SK-N-SH (cell line): ENCODE measurements around the gene ST3GAL6.

Experiments used
- EP300 ChIP-seq, 2 experiments: IDR thresholded peaks; 2 replicates each; pipeline versions ENCODE4 v1.4.0 to v1.6.1; 2012; ENCODE audit warnings: borderline replicate concordance in 1 of 2, low read depth in 1 of 2, low read length in 1 of 2
- FOXM1 ChIP-seq: IDR thresholded peaks from 2 replicates; pipeline ENCODE4 v1.4.0; 2012; ENCODE audit warnings: low read depth, mild to moderate bottlenecking
- POLR2AphosphoS5 ChIP-seq: IDR thresholded peaks from 2 replicates; pipeline ENCODE4 v1.6.1; 2012; ENCODE audit warnings: low read depth, low read length
- RAD21 ChIP-seq: IDR thresholded peaks from 2 replicates; pipeline ENCODE4 v1.6.1; 2012; ENCODE audit warnings: mild to moderate bottlenecking, low read length
- RCOR1 ChIP-seq: fragments of 150-350 bp; IDR thresholded peaks from 2 replicates; pipeline ENCODE4 v1.6.1; 2017; ENCODE audit warnings: antibody characterized with exemption, low read length
- RFX5 ChIP-seq: IDR thresholded peaks from 2 replicates; pipeline ENCODE4 v1.6.1; 2012; ENCODE audit warnings: mild to moderate bottlenecking, improper control_type of control experiment, low read length
- SMC3 ChIP-seq: IDR thresholded peaks from 2 replicates; pipeline ENCODE4 v1.6.1; 2012; ENCODE audit warnings: low read depth, low read length, improper control_type of control experiment
- TAF1 ChIP-seq: IDR thresholded peaks from 2 replicates; pipeline ENCODE4 v1.6.1; 2012; ENCODE audit warnings: low read depth, mild to moderate bottlenecking, low read length, moderate library complexity, borderline replicate concordance
- TF ChIP-seq, protein P1 (sequence below): fragments of 200-600 bp; sonication (generic); IDR thresholded peaks from 2 replicates; pipeline ENCODE4 v1.6.1; 2017; ENCODE audit warnings: antibody characterized with exemption, mild to moderate bottlenecking, moderate library complexity
- TF ChIP-seq, protein P2 (sequence below): IDR thresholded peaks from 2 replicates; pipeline ENCODE4 v1.6.1; 2012; ENCODE audit warnings: mild to moderate bottlenecking, low read depth, low read length, moderate library complexity

DNA sequence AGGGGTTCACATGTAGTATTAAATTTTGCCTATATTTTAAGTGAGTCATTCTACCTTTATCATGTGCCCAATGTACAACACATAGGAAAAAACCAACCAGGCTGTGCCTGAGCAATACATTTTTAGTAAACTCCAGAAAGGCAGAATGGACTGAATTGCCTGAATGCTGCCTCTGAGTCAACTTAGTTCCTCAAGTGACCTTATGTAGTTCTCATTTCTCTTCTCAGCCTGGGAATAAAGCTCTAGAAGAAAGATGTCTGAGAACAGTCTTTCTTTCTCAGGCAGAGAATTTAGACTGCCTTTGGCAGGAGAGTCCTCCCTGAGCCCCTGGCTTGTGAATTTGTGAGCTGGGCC lies 13.0 kb downstream of the ST3GAL6 start:
- TF ChIP-seq TAF1 (no peak), FOXM1 (no peak), EP300 (IDR thresholded peaks at IDR 0.05; ENCODE audit: borderline replicate concordance in 1 of 2, low read depth in 1 of 2, low read length in 1 of 2) (no peak), RCOR1 (no peak), RAD21 (no peak), POLR2AphosphoS5 (no peak), RFX5 (no peak), SMC3 (no peak)
- TF ChIP-seq, protein P1, sequence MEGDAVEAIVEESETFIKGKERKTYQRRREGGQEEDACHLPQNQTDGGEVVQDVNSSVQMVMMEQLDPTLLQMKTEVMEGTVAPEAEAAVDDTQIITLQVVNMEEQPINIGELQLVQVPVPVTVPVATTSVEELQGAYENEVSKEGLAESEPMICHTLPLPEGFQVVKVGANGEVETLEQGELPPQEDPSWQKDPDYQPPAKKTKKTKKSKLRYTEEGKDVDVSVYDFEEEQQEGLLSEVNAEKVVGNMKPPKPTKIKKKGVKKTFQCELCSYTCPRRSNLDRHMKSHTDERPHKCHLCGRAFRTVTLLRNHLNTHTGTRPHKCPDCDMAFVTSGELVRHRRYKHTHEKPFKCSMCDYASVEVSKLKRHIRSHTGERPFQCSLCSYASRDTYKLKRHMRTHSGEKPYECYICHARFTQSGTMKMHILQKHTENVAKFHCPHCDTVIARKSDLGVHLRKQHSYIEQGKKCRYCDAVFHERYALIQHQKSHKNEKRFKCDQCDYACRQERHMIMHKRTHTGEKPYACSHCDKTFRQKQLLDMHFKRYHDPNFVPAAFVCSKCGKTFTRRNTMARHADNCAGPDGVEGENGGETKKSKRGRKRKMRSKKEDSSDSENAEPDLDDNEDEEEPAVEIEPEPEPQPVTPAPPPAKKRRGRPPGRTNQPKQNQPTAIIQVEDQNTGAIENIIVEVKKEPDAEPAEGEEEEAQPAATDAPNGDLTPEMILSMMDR = no peak
- TF ChIP-seq, protein P2, sequence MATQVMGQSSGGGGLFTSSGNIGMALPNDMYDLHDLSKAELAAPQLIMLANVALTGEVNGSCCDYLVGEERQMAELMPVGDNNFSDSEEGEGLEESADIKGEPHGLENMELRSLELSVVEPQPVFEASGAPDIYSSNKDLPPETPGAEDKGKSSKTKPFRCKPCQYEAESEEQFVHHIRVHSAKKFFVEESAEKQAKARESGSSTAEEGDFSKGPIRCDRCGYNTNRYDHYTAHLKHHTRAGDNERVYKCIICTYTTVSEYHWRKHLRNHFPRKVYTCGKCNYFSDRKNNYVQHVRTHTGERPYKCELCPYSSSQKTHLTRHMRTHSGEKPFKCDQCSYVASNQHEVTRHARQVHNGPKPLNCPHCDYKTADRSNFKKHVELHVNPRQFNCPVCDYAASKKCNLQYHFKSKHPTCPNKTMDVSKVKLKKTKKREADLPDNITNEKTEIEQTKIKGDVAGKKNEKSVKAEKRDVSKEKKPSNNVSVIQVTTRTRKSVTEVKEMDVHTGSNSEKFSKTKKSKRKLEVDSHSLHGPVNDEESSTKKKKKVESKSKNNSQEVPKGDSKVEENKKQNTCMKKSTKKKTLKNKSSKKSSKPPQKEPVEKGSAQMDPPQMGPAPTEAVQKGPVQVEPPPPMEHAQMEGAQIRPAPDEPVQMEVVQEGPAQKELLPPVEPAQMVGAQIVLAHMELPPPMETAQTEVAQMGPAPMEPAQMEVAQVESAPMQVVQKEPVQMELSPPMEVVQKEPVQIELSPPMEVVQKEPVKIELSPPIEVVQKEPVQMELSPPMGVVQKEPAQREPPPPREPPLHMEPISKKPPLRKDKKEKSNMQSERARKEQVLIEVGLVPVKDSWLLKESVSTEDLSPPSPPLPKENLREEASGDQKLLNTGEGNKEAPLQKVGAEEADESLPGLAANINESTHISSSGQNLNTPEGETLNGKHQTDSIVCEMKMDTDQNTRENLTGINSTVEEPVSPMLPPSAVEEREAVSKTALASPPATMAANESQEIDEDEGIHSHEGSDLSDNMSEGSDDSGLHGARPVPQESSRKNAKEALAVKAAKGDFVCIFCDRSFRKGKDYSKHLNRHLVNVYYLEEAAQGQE = no peak
